H1 (cell line): ENCODE data around the gene MAP3K15. TPM values are rescaled to one million over a fixed set of nuclear protein-coding genes. Genes with fewer than 3 reads are reported as not detected.

Experiments
- CTCF ChIA-PET: fragments of 300-600 bp; sonication (Branson Sonifier 250); formaldehyde crosslinking; loops from one replicate; lab custom pipeline; 2021; ENCODE audit not compliant: partially characterized antibody; lab: Charles Lee
- POLR2A ChIA-PET: fragments of 300-600 bp; sonication (Branson Sonifier 250); formaldehyde crosslinking; loops from one replicate; lab custom pipeline; 2021; ENCODE audit warnings: inconsistent platforms; ENCODE audit not compliant: partially characterized antibody; lab: Charles Lee
- DNase-seq, 2 experiments: peaks; one replicate each; pipeline versions ENCODE4 v3.0.0 to v3.0.0-alpha.2; 2010 to 2022; ENCODE audit warnings: low spot score in 2 of 2, low read depth in 1 of 2, mixed read lengths in 1 of 2
- FAIRE-seq: peaks from 2 replicates; lab custom pipeline; 2011; peaks lifted over from hg19 to GRCh38; lab: Jason Lieb, UNC
- H2AFZ ChIP-seq: 2 replicates; pipeline ENCODE4 v1.8.1; 2012; ENCODE audit warnings: low read length, inconsistent platforms
- H2AK5ac ChIP-seq: 2 replicates; pipeline ENCODE4 v1.6.1; 2013; ENCODE audit warnings: low read depth, low read length
- H2BK120ac ChIP-seq: replicated peaks from 2 replicates; pipeline ENCODE3; 2013; ENCODE audit warnings: low read depth, low read length, inconsistent platforms
- H2BK12ac ChIP-seq: 2 replicates; pipeline ENCODE4 v1.6.1; 2013; ENCODE audit warnings: low read depth, low read length
- H2BK15ac ChIP-seq: 2 replicates; pipeline ENCODE4 v1.6.1; 2013; ENCODE audit warnings: low read length
- H2BK20ac ChIP-seq: 2 replicates; pipeline ENCODE4 v1.6.1; 2013; ENCODE audit warnings: low read length
- H2BK5ac ChIP-seq: 2 replicates; pipeline ENCODE4 v1.6.1; 2013; ENCODE audit warnings: low read depth, low read length
- H3K14ac ChIP-seq: 2 replicates; pipeline ENCODE4 v1.6.1; 2013; ENCODE audit warnings: inconsistent platforms; ENCODE audit not compliant: insufficient read length
- H3K18ac ChIP-seq: 2 replicates; pipeline ENCODE4 v1.6.1; 2013; ENCODE audit warnings: low read length; ENCODE audit errors: extremely low read depth
- H3K23ac ChIP-seq: 2 replicates; pipeline ENCODE4 v1.6.1; 2013; ENCODE audit warnings: inconsistent platforms; ENCODE audit not compliant: insufficient read length
- H3K23me2 ChIP-seq: 2 replicates; pipeline ENCODE4 v1.6.1; 2013; ENCODE audit warnings: low read depth, low read length
- H3K27ac ChIP-seq: 2 replicates; pipeline ENCODE4 v1.6.1; 2011; ENCODE audit warnings: low read depth, low read length, inconsistent platforms
- H3K27me3 ChIP-seq, 4 experiments: replicated peaks in 1 of 4; 1 replicate in 1 of 4; 2 replicates in 3 of 4; pipeline versions ENCODE4 v1.6.1 to v1.8.1; 2011 to 2013; ENCODE audit warnings: low read length in 3 of 4, mild to moderate bottlenecking in 3 of 4, inconsistent platforms in 2 of 4, mixed read lengths in 2 of 4, moderate library complexity in 1 of 4; ENCODE audit not compliant: control insufficient read depth in 3 of 4, insufficient read depth in 3 of 4; ENCODE audit errors: extremely low read depth in 1 of 4
- H3K36me3 ChIP-seq, 4 experiments: 2 replicates each; pipeline versions ENCODE4 v1.6.1 to v1.8.1; 2011 to 2013; ENCODE audit warnings: mild to moderate bottlenecking in 4 of 4, low read length in 3 of 4, moderate library complexity in 2 of 4, control low read depth in 1 of 4, inconsistent platforms in 1 of 4; ENCODE audit not compliant: insufficient read depth in 4 of 4, control insufficient read depth in 2 of 4
- H3K4ac ChIP-seq: replicated peaks from 2 replicates; pipeline ENCODE3; 2013; ENCODE audit warnings: low read length, low read depth, mixed read lengths, inconsistent platforms; ENCODE audit not compliant: insufficient read length
- H3K4me1 ChIP-seq, 4 experiments: replicated peaks in 1 of 4; 1 replicate in 1 of 4; 2 replicates in 3 of 4; pipeline versions ENCODE4 v1.6.1 to v1.8.1; 2011 to 2013; ENCODE audit warnings: low read length in 3 of 4, inconsistent platforms in 2 of 4, mixed read lengths in 1 of 4; ENCODE audit not compliant: insufficient read depth in 4 of 4, control insufficient read depth in 3 of 4
- H3K4me2 ChIP-seq, 2 experiments: 2 replicates each; pipeline versions ENCODE4 v1.6.1 to v1.8.1; 2011 to 2013; ENCODE audit warnings: low read depth in 2 of 2, low read length in 2 of 2, control low read depth in 1 of 2, inconsistent platforms in 1 of 2, mild to moderate bottlenecking in 1 of 2; ENCODE audit not compliant: insufficient read depth in 1 of 2
- H3K4me3 ChIP-seq, 4 experiments: fragments of 200-600, 300-600 bp in 1 of 4; sonication (generic), shearing (Covaris generic), sonication (Bioruptor Twin) in 1 of 4; 2 replicates each; pipeline versions ENCODE4 v1.5.1 to v1.8.1; 2011 to 2016; ENCODE audit warnings: low read length in 4 of 4, low read depth in 3 of 4, control low read depth in 2 of 4, inconsistent platforms in 2 of 4, mild to moderate bottlenecking in 2 of 4, mixed read lengths in 1 of 4, moderate library complexity in 1 of 4; ENCODE audit not compliant: insufficient read depth in 2 of 4; ENCODE audit errors: extremely low read depth in 1 of 4
- H3K56ac ChIP-seq: replicated peaks from 2 replicates; pipeline ENCODE3; 2013; ENCODE audit warnings: low read depth, mild to moderate bottlenecking, mixed read lengths, low read length, inconsistent platforms; ENCODE audit not compliant: insufficient read length
- H3K79me1 ChIP-seq: 2 replicates; pipeline ENCODE4 v1.6.1; 2013; ENCODE audit warnings: low read depth, low read length, control low read depth
- H3K79me2 ChIP-seq, 2 experiments: 2 replicates each; pipeline versions ENCODE4 v1.6.1 to v1.8.1; 2012 to 2013; ENCODE audit warnings: low read length in 2 of 2, mild to moderate bottlenecking in 2 of 2, inconsistent platforms in 1 of 2; ENCODE audit not compliant: insufficient read depth in 2 of 2, control insufficient read depth in 1 of 2
- H3K9ac ChIP-seq, 4 experiments: replicated peaks in 1 of 4; 1 replicate in 1 of 4; 2 replicates in 3 of 4; pipeline versions ENCODE4 v1.6.1 to v1.8.1; 2011 to 2013; ENCODE audit warnings: low read depth in 3 of 4, low read length in 3 of 4, control low read depth in 2 of 4, mild to moderate bottlenecking in 2 of 4, moderate library complexity in 2 of 4, inconsistent platforms in 1 of 4; ENCODE audit errors: extremely low read depth in 1 of 4
- H3K9me3 ChIP-seq, 2 experiments: 2 replicates each; pipeline versions ENCODE4 v1.6.1 to v1.8.1; 2012 to 2013; ENCODE audit warnings: mild to moderate bottlenecking in 2 of 2, moderate library complexity in 2 of 2, control low read depth in 1 of 2, inconsistent platforms in 1 of 2, low read depth in 1 of 2, low read length in 1 of 2, mixed read lengths in 1 of 2; ENCODE audit not compliant: insufficient read depth in 2 of 2
- H4K20me1 ChIP-seq, 2 experiments: replicated peaks in 1 of 2; 2 replicates each; pipeline versions ENCODE3 to v1.8.1; 2011 to 2013; ENCODE audit warnings: inconsistent platforms in 2 of 2, low read length in 2 of 2, mild to moderate bottlenecking in 1 of 2; ENCODE audit not compliant: insufficient read depth in 2 of 2, control insufficient read depth in 1 of 2
- H4K5ac ChIP-seq: 2 replicates; pipeline ENCODE4 v1.6.1; 2013; ENCODE audit warnings: low read length, low read depth, mixed read lengths, inconsistent platforms; ENCODE audit not compliant: insufficient read length
- H4K8ac ChIP-seq: 2 replicates; pipeline ENCODE4 v1.8.0; 2013; ENCODE audit warnings: mild to moderate bottlenecking, moderate library complexity, low read length, inconsistent platforms; ENCODE audit not compliant: insufficient read depth; ENCODE audit errors: extremely low read depth
- H4K91ac ChIP-seq: replicated peaks from 2 replicates; pipeline ENCODE3; 2013; ENCODE audit warnings: low read length, mixed read lengths, inconsistent platforms; ENCODE audit not compliant: insufficient read length
- BRCA1 ChIP-seq: IDR thresholded peaks from 2 replicates; pipeline ENCODE4 v1.6.1; 2012; ENCODE audit warnings: low read depth, low read length, improper control_type of control experiment
- CBX8 ChIP-seq: fragments of 300-800, 300-1000 bp; sonication (generic); IDR thresholded peaks from 2 replicates; pipeline ENCODE4 v1.7.1; 2016; ENCODE audit warnings: low read depth, low read length, borderline replicate concordance
- CEBPB ChIP-seq: IDR thresholded peaks from 2 replicates; pipeline ENCODE4 v1.6.1; 2012; ENCODE audit warnings: low read depth, low read length
- CTBP2 ChIP-seq: IDR thresholded peaks from 2 replicates; pipeline ENCODE4 v1.7.0; 2011; ENCODE audit warnings: borderline replicate concordance, mild to moderate bottlenecking, moderate library complexity, mixed read lengths, low read length; ENCODE audit not compliant: insufficient read depth, insufficient read length
- HDAC6 ChIP-seq: IDR thresholded peaks from one replicate; pipeline ENCODE4 v1.7.1; 2012; ENCODE audit warnings: low read depth, mild to moderate bottlenecking, inconsistent platforms, low read length, moderate library complexity
- NRF1 ChIP-seq: IDR thresholded peaks from 2 replicates; pipeline ENCODE4 v1.6.1; 2011; ENCODE audit warnings: mild to moderate bottlenecking, low read depth, low read length, improper control_type of control experiment
- RXRA ChIP-seq: IDR thresholded peaks from 2 replicates; pipeline ENCODE4 v1.6.1; 2011; ENCODE audit warnings: low read depth, mild to moderate bottlenecking, low read length, moderate library complexity; ENCODE audit not compliant: insufficient read depth
- SAP30 ChIP-seq: fragments of 300-600 bp; sonication (generic); IDR thresholded peaks from 2 replicates; pipeline ENCODE4 v1.7.1; 2012; ENCODE audit warnings: low read length, moderate library complexity, mild to moderate bottlenecking, inconsistent platforms; ENCODE audit not compliant: insufficient read depth, insufficient replicate concordance
- ZNF274 ChIP-seq: IDR thresholded peaks from 2 replicates; pipeline ENCODE4 v1.7.0; 2012; ENCODE audit warnings: low read length, borderline replicate concordance; ENCODE audit errors: extremely low read depth
- WGBS, 2 experiments: shearing (Covaris generic) in 1 of 2; methylation state at CpG; one replicate each; pipeline versions ENCODE4 v1.1.6 to v1.1.7; 2013 to 2015; ENCODE audit warnings: low lambda C conversion rate in 2 of 2, mixed read lengths in 2 of 2, inconsistent platforms in 1 of 2, low coverage in 1 of 2, missing lambda C conversion rate in 1 of 2; ENCODE audit not compliant: insufficient replicate concordance in 2 of 2, insufficient coverage in 1 of 2, insufficient read length in 1 of 2; ENCODE audit errors: extremely low coverage in 1 of 2, missing lambda C conversion rate in 1 of 2; 5-methylcytosine and 5-hydroxymethylcytosine counted together
- polyA plus RNA-seq, 7 experiments: library from polyadenylated mRNA; depleted of rRNA in 3 of 7; stranded (reverse) in 5 of 7; unstranded in 2 of 7; fragments of >200 nt in 5 of 7; fragments of 200-250 nt in 2 of 7; gene quantifications; 1 replicate in 5 of 7; 2 replicates in 1 of 7; 4 replicates in 1 of 7; pipeline versions ENCODE4 v1.2.1 to v1.2.3, GENCODE V29; 2011 to 2013; ENCODE audit warnings: missing spikeins in 2 of 7, mixed read lengths in 2 of 7
- total RNA-seq: library from RNA; stranded (reverse); fragmentation: NEBNext Ultra II Directional; extraction: Animal tissue kit (Norgen Biotek cat#: 25700); gene quantifications from 2 replicates; pipeline ENCODE4 v1.2.1, GENCODE V29; 2021

MAP3K15 gene
- total and polyA plus RNA-seq, 2 of the 8 experiments (the other 6 are each of a cell fraction or from before 2014, with no cell fraction given) = 1.8 to 2.4 TPM

DNA sequence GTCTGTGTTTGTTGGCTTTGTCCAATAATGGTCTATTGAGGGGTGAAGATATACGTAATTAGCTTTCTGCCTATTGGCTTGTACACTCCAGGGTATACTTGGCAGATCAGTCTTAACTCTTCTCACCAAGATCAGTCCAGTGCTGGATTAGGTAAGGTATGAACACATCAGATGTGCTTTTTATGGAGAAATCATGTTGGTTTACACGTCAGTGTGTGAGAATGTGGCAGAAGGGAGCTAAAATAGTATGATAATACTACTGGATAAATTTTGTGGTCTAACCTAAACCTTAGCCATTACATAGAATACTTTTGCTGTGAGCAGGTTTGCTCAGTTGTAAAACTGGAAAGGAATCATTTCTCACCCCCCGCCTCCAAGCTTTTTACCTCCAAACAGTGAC lies 167.4 kb downstream of the MAP3K15 start:
- no peak overlapping the region for H3K14ac ChIP-seq
- no peak overlapping the region for H2AK5ac ChIP-seq
- H3K4ac ChIP-seq = no peak overlapping the region
- ChIA-PET CTCF (no interaction called here), POLR2A (no interaction called here)
- H4K91ac ChIP-seq = no peak overlapping the region
- H3K4me1 ChIP-seq = peaks cover 0 to 1% (median 0%) of the 10 kb centered on the region in 4 experiments; a peak in 2 of 7 replicates
- no peak overlapping the region for H3K27ac ChIP-seq
- no peak overlapping the region for H3K56ac ChIP-seq
- H2BK12ac ChIP-seq = no peak overlapping the region
- H3K36me3 ChIP-seq = peaks cover 0 to 20% (median 8%) of the 10 kb centered on the region in 4 experiments; a peak in 7 of 8 replicates
- no peak overlapping the region for H2AFZ ChIP-seq
- no peak overlapping the region for H3K4me2 ChIP-seq
- no peaks in the 10 kb centered on the region for H3K9me3 ChIP-seq
- H3K4me3 ChIP-seq = no peak overlapping the region
- H4K8ac ChIP-seq = no peak overlapping the region
- FAIRE-seq = no peak
- WGBS, 2 experiments = 87% methylated on average over 3 of the region's 3 CpGs; no CpG with 5 or more reads in 1 of the 2 experiments
- peaks cover 2% of the 10 kb centered on the region; the same call in 1 of the 2 replicates for H3K23me2 ChIP-seq
- no peaks in the 10 kb centered on the region for H4K20me1 ChIP-seq
- H2BK5ac ChIP-seq = no peak overlapping the region
- peaks cover 4 to 38% of the 10 kb centered on the region in 2 experiments; a peak in 3 of 4 replicates for H3K79me2 ChIP-seq
- no peak overlapping the region for H4K5ac ChIP-seq
- H3K18ac ChIP-seq = no peak overlapping the region
- H2BK20ac ChIP-seq = no peak overlapping the region
- no peak overlapping the region for H2BK15ac ChIP-seq
- DNase-seq = no peak
- no peak overlapping the region for H3K9ac ChIP-seq
- no peaks in the 10 kb centered on the region for H3K27me3 ChIP-seq
- H3K23ac ChIP-seq = no peak overlapping the region
- H2BK120ac ChIP-seq = no peak overlapping the region
- H3K79me1 ChIP-seq = no peaks in the 10 kb centered on the region; the same call in 1 of the 2 replicates
- no peak for TF ChIP-seq NRF1
- TF ChIP-seq CBX8 = no peak
- no peak for TF ChIP-seq CTBP2
- no peak for TF ChIP-seq ZNF274
- no peak for TF ChIP-seq BRCA1
- no peak for TF ChIP-seq RXRA
- TF ChIP-seq CEBPB = no peak
- TF ChIP-seq HDAC6 = no peak
- TF ChIP-seq SAP30 = no peak
